ENCODE data around the gene APOA4. TPM values are rescaled to one million over a fixed set of nuclear protein-coding genes. Genes with fewer than 3 reads are reported as not detected.
"Not testable (repeated sequence)": the region's sequence is repeated elsewhere in the genome, so short reads cannot be mapped to it uniquely, and the experiment has no call there.

APOA4 gene
- total RNA-seq, 1 donor from 2014 or later = not detected

- intact Hi-C loops (cut with micrococcal nuclease) = no loop called here
Observed at GRCh38 chr11:116807601-116808261, 15.4 kb downstream of the APOA4 start.

- intact Hi-C loops (cut with micrococcal nuclease) = no loop called here
Observed at GRCh38 chr11:116804001-116804400, 19.1 kb downstream of the APOA4 start.

- intact Hi-C loops (cut with micrococcal nuclease) = not testable (repeated sequence)
Observed at GRCh38 chr11:116801662-116802061, 21.4 kb downstream of the APOA4 start.

GRCh38 chr11:116800610-116801009 lies 22.5 kb downstream of the APOA4 start:
- intact Hi-C loops (cut with micrococcal nuclease) = no loop called here

- intact Hi-C loops (cut with micrococcal nuclease) = no loop called here
Observed at GRCh38 chr11:116798368-116798767, 24.7 kb downstream of the APOA4 start.

GRCh38 chr11:116797816-116798215 lies 25.3 kb downstream of the APOA4 start:
- intact Hi-C loops (cut with micrococcal nuclease) = no loop called here

GRCh38 chr11:116796548-116796947 lies 26.6 kb downstream of the APOA4 start:
- intact Hi-C loops (cut with micrococcal nuclease) = no loop called here

- intact Hi-C loops (cut with micrococcal nuclease) = no loop called here
Observed at GRCh38 chr11:116794851-116795250, 28.3 kb downstream of the APOA4 start.

GRCh38 chr11:116793772-116794097 lies 29.4 kb downstream of the APOA4 start:
- intact Hi-C loops (cut with micrococcal nuclease) = no loop called here

GRCh38 chr11:116792869-116793771 lies 30.0 kb downstream of the APOA4 start:
- intact Hi-C loops (cut with micrococcal nuclease) = no loop called here

GRCh38 chr11:116792144-116792868 lies 30.8 kb downstream of the APOA4 start:
- intact Hi-C loops (cut with micrococcal nuclease) = no loop called here

- intact Hi-C loops (cut with micrococcal nuclease) = loop anchor here (1.0 to 2.0 kb wide), 4 partner anchors 45 to 435 kb away; no protein-coding TSS in a partner anchor
Observed at GRCh38 chr11:116791813-116792143, 31.3 kb downstream of the APOA4 start, which contains the start of gene APOA5. APOA5 (minus strand) TSS chr11:116791879; CDS start chr11:116791860, 19 bp downstream.

- intact Hi-C loops (cut with micrococcal nuclease) = loop anchor here (1.0 to 2.0 kb wide), 4 partner anchors 45 to 435 kb away; no protein-coding TSS in a partner anchor
Observed at GRCh38 chr11:116791002-116791812, 31.9 kb downstream of the APOA4 start.

- intact Hi-C loops (cut with micrococcal nuclease) = loop anchor here (1.0 to 2.0 kb wide), 4 partner anchors 46 to 436 kb away; no protein-coding TSS in a partner anchor
Observed at GRCh38 chr11:116790167-116791001, 32.7 kb downstream of the APOA4 start.

- intact Hi-C loops (cut with micrococcal nuclease) = loop anchor here (1.0 kb wide), 7 partner anchors 16 to 539 kb away; partner anchors contain the start of genes PAFAH1B2, SIDT2 and SIK3
Observed at GRCh38 chr11:116788975-116789374, 34.1 kb downstream of the APOA4 start.

GRCh38 chr11:116788534-116788933 lies 34.6 kb downstream of the APOA4 start:
- intact Hi-C loops (cut with micrococcal nuclease) = loop anchor here (1.0 kb wide), 7 partner anchors 15 to 540 kb away; partner anchors contain the start of genes PAFAH1B2, SIDT2 and SIK3

GRCh38 chr11:116787786-116788486 lies 35.2 kb downstream of the APOA4 start, which contains the start of gene ZPR1:
ZPR1 (minus strand) TSS chr11:116788023; CDS start chr11:116787990, 33 bp downstream.
- intact Hi-C loops (cut with micrococcal nuclease) = loop anchor here (1.0 kb wide), 7 partner anchors 15 to 540 kb away; partner anchors contain the start of genes PAFAH1B2, SIDT2 and SIK3

GRCh38 chr11:116787436-116787785 lies 35.7 kb downstream of the APOA4 start:
- intact Hi-C loops (cut with micrococcal nuclease) = no loop called here

GRCh38 chr11:116786966-116787365 lies 36.1 kb downstream of the APOA4 start:
- intact Hi-C loops (cut with micrococcal nuclease) = no loop called here
